ENCODE data around the gene COMT.

- TF ChIP-seq GABPA (IDR thresholded peaks at IDR 0.05 in 1 of 2, conservative IDR thresholded peaks at IDR 0.05 in 1 of 2) (no peak), CTCF (IDR thresholded peaks at IDR 0.05; ENCODE audit: low read depth, low read length, missing input control) (no peak), YY1 (IDR thresholded peaks at IDR 0.05) (no peak), HNF4G (IDR thresholded peaks at IDR 0.05) (no peak)
Observed at GRCh38 chr22:20004464-20004863, 62.9 kb downstream of the COMT start.

Data from liver (tissue), 3 donors.